A549 (cell line): ENCODE results near the gene ANKK1.

ENCODE experiments used
- BHLHE40 ChIP-seq: IDR thresholded peaks from 2 replicates; pipeline ENCODE4 v1.6.1; 2012; ENCODE audit warnings: low read depth, low read length, inconsistent platforms
- CTCF ChIP-seq: fragments of >200 bp; sonication (Bioruptor Twin); formaldehyde crosslinking; IDR thresholded peaks from 3 replicates; pipeline ENCODE4 v1.5.1; 2016
- POLR2A ChIP-seq: IDR thresholded peaks from 2 replicates; pipeline ENCODE4 v1.6.1; 2012; ENCODE audit warnings: mild to moderate bottlenecking, low read length
- RFX5 ChIP-seq: fragments of 450-650 bp; IDR thresholded peaks from 2 replicates; pipeline ENCODE4 v1.7.1; 2014; ENCODE audit warnings: antibody characterized with exemption, mild to moderate bottlenecking, moderate library complexity

GRCh38 chr11:113436672-113437252 is 49.2 kb downstream of the ANKK1 start:
- TF ChIP-seq CTCF (no peak), BHLHE40 (no peak), POLR2A (no peak), RFX5 (no peak)
